ENCODE measurements around the gene DAG1.

- TF ChIP-seq POLR2AphosphoS5 (IDR thresholded peaks at IDR 0.05) (no peak), CTCF (IDR thresholded peaks at IDR 0.05) (no peak), POLR2A (IDR thresholded peaks at IDR 0.05) (no peak)
These were observed 781 bp upstream of the DAG1 start for GRCh38 chr3:49469037-49469935.
